Upper lobe of left lung (tissue), 4 donors: Measurements from ENCODE around the gene NOTCH1.

Experiments used
- EP300 ChIP-seq, 4 donors: sonication (generic); formaldehyde crosslinking; IDR thresholded peaks; one replicate each; pipeline ENCODE4 v1.5.1; 2017; ENCODE audit warnings: antibody characterized with exemption in 4 of 4, control low read depth in 2 of 4
- POLR2A ChIP-seq, 4 donors: fragments of 450-650 bp; IDR thresholded peaks; one replicate each; pipeline ENCODE4 v1.5.1; 2016 to 2017; ENCODE audit warnings: antibody characterized with exemption in 4 of 4, mild to moderate bottlenecking in 2 of 4
- POLR2AphosphoS5 ChIP-seq, 2 donors: sonication (generic); formaldehyde crosslinking; IDR thresholded peaks; one replicate each; pipeline ENCODE4 v1.5.1; 2017; ENCODE audit warnings: antibody characterized with exemption in 2 of 2
- TF ChIP-seq, protein P1 (sequence below), 6 experiments: fragments of 450-650 bp in 4 of 6; fragments of 200-600 bp in 2 of 6; sonication (generic) in 2 of 6; IDR thresholded peaks; one replicate each; pipeline ENCODE4 v1.5.1; 2016 to 2019; ENCODE audit warnings: antibody characterized with exemption in 6 of 6

DNA sequence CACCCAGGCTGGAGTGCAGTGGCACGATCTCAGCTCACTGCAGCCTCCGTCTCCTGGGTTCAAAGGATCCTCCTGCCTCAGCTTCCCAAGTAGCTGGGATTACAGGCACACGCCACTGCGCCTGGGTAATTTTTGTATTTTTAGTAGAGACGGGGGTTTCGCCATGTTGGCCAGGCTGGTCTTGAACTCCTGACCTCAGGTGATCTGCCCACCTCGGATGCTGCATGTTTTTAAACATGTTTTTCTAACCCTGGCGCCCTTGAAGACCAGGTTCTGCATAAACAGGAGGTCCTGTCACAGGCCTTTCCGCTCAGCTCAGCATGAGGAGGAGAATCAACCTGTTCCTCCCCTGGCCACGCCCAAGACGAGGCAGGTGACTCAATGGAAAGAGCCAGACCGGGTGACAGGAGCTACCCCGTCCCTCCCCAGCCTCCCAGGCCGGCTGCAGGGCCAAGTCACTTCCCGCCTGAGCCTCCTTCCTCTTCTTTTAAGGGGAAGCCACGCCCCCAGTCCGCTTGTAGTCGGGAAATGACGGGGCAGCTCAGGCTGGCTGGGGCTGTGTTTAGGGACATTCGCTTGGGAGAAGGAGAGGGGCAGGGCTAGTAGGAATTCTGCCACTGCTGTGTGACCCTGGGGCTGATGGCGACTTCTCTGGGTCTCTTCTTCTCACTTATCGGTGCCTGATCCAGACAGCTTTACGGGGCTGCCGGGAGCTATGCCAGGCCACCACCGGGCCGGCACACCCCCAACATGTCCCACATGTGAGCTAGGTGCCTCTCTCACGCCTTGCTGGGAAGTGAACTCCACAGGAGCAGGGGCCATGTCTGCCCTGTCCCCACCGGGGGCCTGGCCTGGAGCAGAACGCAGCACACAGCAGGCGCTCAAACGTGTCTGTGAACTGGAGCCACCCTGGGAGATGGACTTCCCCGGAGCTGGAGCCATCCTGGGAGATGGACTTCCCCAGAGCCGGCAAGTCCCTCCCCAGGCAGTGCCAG, 6.1 kb downstream of the NOTCH1 start:
- TF ChIP-seq, protein P1, sequence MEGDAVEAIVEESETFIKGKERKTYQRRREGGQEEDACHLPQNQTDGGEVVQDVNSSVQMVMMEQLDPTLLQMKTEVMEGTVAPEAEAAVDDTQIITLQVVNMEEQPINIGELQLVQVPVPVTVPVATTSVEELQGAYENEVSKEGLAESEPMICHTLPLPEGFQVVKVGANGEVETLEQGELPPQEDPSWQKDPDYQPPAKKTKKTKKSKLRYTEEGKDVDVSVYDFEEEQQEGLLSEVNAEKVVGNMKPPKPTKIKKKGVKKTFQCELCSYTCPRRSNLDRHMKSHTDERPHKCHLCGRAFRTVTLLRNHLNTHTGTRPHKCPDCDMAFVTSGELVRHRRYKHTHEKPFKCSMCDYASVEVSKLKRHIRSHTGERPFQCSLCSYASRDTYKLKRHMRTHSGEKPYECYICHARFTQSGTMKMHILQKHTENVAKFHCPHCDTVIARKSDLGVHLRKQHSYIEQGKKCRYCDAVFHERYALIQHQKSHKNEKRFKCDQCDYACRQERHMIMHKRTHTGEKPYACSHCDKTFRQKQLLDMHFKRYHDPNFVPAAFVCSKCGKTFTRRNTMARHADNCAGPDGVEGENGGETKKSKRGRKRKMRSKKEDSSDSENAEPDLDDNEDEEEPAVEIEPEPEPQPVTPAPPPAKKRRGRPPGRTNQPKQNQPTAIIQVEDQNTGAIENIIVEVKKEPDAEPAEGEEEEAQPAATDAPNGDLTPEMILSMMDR (IDR thresholded peaks at IDR 0.05): peak in 1 of 6 experiments; percentile 5
- TF ChIP-seq EP300 (IDR thresholded peaks at IDR 0.05) (peak in 3 of 4 donors; percentile 96 to 98 (median 98)), POLR2A (IDR thresholded peaks at IDR 0.05) (peak in 2 of 4 donors; percentile 65 to 71), POLR2AphosphoS5 (IDR thresholded peaks at IDR 0.05) (peak; percentile 95 to 98)
